Measurements from ENCODE around the gene CRBN. TPM values are rescaled to one million over a fixed set of nuclear protein-coding genes. Genes with fewer than 3 reads are reported as not detected.

The CRBN gene
- total RNA-seq, 1 donor from 2014 or later, result 37.0 TPM

Other genes starting within 250 kb of the CRBN start
- not detected in 2 replicates for gene IL5RA, start 69.3 kb downstream of the CRBN start, total RNA-seq
- 55.7 and 62.4 TPM in 2 replicates for gene TRNT1, start 52.8 kb downstream of the CRBN start, total RNA-seq

Measured in activated CD4-positive, alpha-beta T cell treated with anti-CD3 and anti-CD28 coated beads, Interleukin-2, amount 10 ng/mL, durations not matched to agents 24 days and 14 days (primary cell).